Left colon (tissue), 2 donors: ENCODE results near the gene XRN2. TPM values are rescaled to one million over a fixed set of nuclear protein-coding genes. Genes with fewer than 3 reads are reported as not detected.
"Not testable (repeated sequence)": the region's sequence is repeated elsewhere in the genome, so short reads cannot be mapped to it uniquely, and the experiment has no call there.

ENCODE experiments used
- ATAC-seq: fragments of 200-7000 bp; cut with Tn5 transposase; one replicate; pipeline ENCODE4 v1.9.1; 2020; ENCODE audit warnings: mild to moderate bottlenecking, moderate library complexity
- DNase-seq, 2 donors: peaks; one replicate each; pipeline ENCODE4 v3.0.0-alpha.2; 2020
- intact Hi-C, 2 donors: fragments of 100-400 bp; cut with DNase I in 1 of 2; cut with micrococcal nuclease in 1 of 2; formaldehyde crosslinking; loops; one replicate each; pipeline versions ENCODE4 v1.11.2 to v1.14.0; 2022; cut with DNase I, micrococcal nuclease
- total RNA-seq, 2 donors: library from RNA; stranded (reverse); fragmentation: NEBNext Ultra II Directional; extraction: Animal tissue kit (Norgen Biotek cat#: 25700); gene quantifications; one replicate each; pipeline ENCODE4 v1.2.1, GENCODE V29; 2021
- donor health status: DM: no; HTN: no; CAD: no.
- donor health status: DM: yes; HTN: yes; CAD: no.

The XRN2 gene
- total RNA-seq, 2 donors from 2014 or later = 31.9 to 40.2 TPM

- no peak for ATAC-seq
- intact Hi-C loops = no loop called here
Measured at GRCh38 chr20:21338291-21338690, 35.2 kb downstream of the XRN2 start.

DNA sequence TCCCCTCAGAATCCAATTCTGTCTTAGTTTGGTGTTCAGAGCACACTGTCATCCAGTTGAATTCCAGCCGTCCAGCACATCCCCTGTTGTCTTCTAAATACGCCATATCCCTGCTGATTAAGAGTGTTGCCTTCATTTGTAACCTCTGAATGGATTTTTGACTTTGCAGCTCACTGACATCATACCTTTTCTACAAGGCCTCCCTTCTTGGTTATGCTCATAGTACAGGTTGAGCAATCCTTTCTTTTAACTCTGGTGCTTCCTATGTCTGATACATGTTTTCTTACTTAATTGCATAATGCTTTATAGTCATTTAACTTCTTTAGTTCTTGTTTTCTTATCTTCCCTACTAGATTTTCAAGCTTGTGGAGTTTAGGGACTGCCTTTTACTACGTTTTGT, 36.4 kb downstream of the XRN2 start:
- ATAC-seq = no peak
- intact Hi-C loops = no loop called here
- DNase-seq = no peak

More at GRCh38 chr20:21338291-21338690, 35.2 kb downstream of the XRN2 start:
- no peak for DNase-seq

DNA sequence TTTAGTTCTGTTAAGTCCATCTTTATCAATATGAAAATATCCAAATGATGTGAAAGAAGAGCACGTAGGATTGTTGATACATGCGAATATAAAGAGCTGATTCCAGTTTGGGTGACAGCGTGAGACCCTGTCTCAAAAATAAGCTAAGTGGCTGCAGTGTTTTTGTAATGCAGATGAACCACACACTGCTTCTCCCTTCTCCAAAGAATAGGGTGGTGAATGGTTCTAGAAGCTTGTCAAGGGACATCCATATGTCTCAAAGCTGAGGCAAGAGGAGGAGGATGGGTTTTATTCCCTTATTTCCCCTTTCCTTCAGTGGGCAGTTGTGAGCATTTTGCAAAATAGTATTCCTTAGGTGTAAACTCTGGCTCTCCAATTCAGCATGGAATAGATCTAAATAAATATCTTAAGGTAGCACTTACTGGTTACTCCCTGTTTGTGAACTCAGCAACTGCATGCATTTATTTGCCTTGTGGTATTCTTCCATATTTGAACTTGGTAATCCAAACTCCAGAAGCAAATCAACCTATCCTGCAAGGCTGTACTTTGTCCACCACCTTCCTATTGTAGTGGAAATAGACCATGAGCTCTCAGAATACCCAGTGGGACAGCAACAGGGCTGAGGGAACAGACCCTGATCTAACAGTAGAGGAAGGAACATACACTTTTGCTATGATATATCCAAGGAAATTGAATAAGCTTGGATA, 38.0 kb downstream of the XRN2 start:
- DNase-seq (no peak), ATAC-seq (no peak)
- intact Hi-C loops = no loop called here

DNA sequence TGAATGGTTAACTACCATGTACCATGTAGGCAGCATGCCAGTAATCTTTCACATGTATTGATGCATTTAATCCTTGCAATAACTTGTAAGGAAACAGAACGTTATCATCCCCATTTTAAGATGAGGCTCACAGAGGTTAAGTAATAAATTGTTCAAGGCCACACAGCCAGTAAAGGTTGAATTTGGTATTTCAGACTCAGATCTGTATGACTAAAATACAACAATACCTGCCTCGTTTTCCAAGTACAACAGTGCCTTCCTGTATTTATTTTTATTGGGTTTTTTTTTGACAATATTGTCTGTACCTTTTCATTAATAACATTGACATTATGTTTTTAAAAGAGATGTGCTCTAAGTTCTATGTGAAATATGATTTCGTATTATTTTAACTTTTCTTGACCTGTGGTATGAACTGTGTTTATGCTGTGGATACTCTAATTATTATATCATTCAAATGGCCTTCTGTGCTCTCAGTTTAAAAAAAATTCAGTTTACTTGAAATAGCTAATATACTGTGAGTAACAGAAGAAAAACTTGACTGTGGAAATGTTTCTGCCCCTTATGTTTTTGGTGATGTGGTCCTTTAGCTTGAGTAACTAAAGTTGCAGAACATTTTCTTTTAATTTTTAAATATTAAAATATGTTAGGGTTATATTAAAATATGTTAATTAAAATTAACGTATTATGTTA, 39.7 kb downstream of the XRN2 start:
- intact Hi-C loops = no loop called here
- ATAC-seq (no peak), DNase-seq (no peak)

DNA sequence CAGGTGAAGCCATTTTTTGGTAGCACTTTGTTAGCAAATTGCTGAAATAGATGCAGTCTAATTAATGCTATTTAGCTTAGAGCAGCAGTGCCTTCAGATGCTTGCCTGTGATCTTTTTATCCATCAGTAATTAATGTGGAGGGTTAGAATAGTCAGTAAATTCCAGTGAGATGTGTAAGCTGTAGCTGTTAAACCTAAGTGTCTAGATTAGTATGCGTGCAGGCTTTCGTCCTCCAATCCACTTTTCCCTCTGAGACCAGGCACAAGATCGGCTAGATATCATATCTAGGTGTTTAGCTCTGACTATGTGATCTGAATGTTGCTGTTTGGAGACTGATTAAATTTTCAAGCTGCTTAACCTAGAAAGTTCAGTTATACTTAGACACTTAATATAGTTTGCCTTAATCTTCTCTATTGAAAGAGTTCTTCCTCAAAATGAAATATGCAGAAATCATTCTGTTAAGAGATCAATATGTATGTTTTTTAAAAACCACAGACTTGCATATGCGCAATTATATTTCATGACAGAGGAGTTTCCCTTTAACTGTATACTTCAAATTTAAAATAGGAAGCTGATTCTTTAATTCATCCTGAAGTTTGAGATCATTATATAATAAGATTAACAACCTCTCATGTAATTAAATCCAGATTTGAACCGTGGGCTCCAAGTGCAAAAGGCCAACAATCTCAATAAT, 41.2 kb downstream of the XRN2 start:
- DNase-seq (no peak), ATAC-seq (no peak)
- intact Hi-C loops = no loop called here

DNA sequence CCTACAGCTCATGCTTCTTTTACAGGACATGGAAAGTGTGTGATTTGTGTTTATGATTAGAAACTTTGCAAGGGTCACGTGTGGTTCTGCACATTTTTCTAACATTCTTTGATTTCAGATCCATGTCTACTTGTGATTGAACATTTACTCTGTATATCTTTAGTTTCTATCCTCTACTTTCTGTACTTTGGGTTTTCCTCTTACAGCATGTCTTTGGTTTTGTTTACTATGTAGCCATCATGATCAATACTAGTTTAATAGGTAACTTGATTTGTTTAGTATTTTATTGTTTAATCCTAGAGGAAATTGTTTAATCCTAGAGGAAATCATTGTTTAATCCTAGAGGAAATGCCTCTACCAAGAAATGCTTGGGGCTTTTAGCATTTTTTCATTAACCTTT, 41.8 kb downstream of the XRN2 start:
- ATAC-seq (no peak), DNase-seq (no peak)
- intact Hi-C loops = no loop called here

- ATAC-seq (no peak), DNase-seq (no peak)
- intact Hi-C loops = no loop called here
Measured at GRCh38 chr20:21352703-21353102, 49.6 kb downstream of the XRN2 start.

- DNase-seq = no peak
- no peak for ATAC-seq
- intact Hi-C loops = no loop called here
Measured at GRCh38 chr20:21353236-21353635, 50.1 kb downstream of the XRN2 start.

- intact Hi-C loops = no loop called here
- ATAC-seq = no peak
- DNase-seq = no peak
Measured at GRCh38 chr20:21355981-21356380, 52.9 kb downstream of the XRN2 start.

DNA sequence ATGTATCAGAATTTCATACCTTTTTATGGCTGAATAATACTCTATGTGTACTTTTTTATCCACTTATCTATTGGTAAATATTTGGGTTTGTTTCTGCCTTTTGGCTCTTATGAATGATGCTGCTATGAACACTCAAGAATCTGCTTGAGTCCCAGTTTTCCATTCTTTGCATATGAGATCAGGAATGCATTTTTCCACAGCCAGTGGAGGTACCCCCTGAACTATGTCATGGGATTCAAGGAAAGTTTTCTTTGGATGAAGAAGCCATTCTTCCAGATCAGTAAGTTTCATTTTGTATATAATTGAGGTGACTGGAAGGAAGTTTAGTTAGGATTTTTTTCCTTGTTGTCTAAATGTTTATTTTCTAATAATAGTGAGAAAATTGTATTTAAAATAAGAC, 53.3 kb downstream of the XRN2 start:
- no peak for DNase-seq
- intact Hi-C loops = no loop called here
- no peak for ATAC-seq

DNA sequence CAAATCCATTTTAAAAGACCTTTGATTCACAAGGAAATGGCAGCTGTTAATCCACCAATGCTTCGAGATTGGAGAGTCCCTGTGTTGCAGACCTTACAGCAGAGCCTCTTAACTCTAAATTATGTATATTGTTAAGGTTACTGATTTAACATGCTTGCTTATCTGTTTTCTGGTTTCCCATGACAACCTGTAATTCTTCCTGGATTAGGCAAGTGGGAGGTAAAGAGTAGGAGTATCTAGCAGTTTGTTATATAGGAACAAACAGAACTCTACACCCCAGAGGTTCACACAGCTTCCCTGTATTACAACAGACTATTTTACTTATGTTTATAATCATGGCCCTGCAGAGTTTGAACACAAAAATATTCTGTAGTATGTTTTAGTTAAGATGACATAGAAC, 54.7 kb downstream of the XRN2 start:
- intact Hi-C loops = no loop called here
- ATAC-seq (peak; percentile 31), DNase-seq (no peak)

DNA sequence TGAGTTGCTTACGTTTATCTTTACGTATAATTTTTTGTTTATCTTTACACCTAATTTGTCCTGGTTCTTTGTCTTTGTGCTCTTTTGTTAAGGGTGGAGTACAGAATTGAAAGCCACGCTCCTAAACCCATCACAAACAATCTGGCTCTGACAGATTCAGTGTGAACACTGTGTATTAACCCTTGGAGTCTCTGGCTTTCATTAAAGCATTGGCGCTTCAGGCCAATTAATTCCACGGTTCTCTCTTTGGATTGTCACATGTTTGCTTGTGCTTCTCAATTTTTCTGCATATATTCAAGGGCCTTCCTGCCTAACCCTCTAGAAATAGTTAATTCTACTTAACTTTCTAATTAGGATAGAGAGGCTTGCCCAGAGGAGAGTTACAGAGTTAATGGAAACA, 55.6 kb downstream of the XRN2 start:
- intact Hi-C loops = no loop called here
- DNase-seq (no peak), ATAC-seq (no peak)

DNA sequence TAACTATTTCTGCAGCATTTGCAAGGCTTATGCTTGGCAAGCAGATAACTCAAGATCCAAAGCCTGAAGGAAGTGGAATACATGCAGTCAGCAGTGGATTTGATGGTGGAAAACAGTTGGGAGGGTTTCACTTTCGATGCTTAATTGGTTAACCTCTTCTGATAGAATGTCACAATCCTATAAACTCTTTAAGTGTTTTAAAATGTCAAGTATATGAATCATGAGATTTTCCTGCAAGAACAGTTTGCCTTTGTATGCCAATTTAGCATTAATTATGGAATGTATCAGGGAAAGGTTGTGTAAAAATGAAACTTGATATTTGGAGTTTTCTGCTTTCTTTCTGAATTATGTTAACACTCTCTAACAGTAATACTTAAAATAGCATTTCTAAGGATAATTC, 57.6 kb downstream of the XRN2 start:
- intact Hi-C loops = no loop called here
- DNase-seq = no peak
- ATAC-seq = no peak

GRCh38 chr20:21361266-21361665, 58.1 kb downstream of the XRN2 start:
- intact Hi-C loops = no loop called here
- ATAC-seq = no peak
- DNase-seq = no peak

- ATAC-seq = no peak
- no peak for DNase-seq
- intact Hi-C loops = no loop called here
Measured at GRCh38 chr20:21364413-21364812, 61.3 kb downstream of the XRN2 start.

- intact Hi-C loops = no loop called here
- no peak for ATAC-seq
- no peak for DNase-seq
Measured at GRCh38 chr20:21365771-21366170, 62.6 kb downstream of the XRN2 start.

DNA sequence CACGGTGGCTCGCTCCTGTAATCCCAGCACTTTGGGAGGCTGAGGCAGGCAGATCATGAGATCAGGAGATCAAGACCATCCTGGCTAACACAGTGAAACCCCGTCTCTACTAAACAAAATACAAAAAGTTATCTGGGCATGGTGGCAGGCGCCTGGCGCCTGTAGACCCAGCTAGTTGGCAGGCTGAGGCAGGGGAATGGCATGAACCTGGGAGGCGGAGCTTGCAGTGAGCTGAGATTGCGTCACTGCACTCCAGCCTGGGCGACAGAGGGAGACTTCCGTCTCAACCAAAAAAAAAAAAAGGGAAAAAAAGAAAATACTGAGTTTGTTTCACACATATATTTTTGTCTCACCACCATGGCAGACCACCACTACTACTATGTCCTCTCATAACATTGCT, 63.1 kb downstream of the XRN2 start:
- ATAC-seq, intact Hi-C loops, DNase-seq: not testable (repeated sequence)

GRCh38 chr20:21368791-21369190, 65.7 kb downstream of the XRN2 start:
- intact Hi-C loops = no loop called here
- no peak for DNase-seq
- ATAC-seq = no peak

GRCh38 chr20:21371193-21371592, 68.1 kb downstream of the XRN2 start:
- no peak for DNase-seq
- ATAC-seq = no peak
- intact Hi-C loops = no loop called here

- DNase-seq (no peak), ATAC-seq (no peak)
- intact Hi-C loops = no loop called here
Measured at GRCh38 chr20:21372016-21372415, 68.9 kb downstream of the XRN2 start.
